Hepatocyte (in vitro differentiated cells): ENCODE results near the gene FAM219B.

Source experiments
- EZH2 ChIP-seq: fragments of 200-600 bp; sonication (generic); IDR thresholded peaks from 2 replicates; pipeline ENCODE4 v1.6.1; 2016; ENCODE audit warnings: antibody characterized with exemption, mild to moderate bottlenecking, borderline replicate concordance
- EZH2phosphoT487 ChIP-seq: fragments of 200-600 bp; sonication (generic); IDR thresholded peaks from one replicate; pipeline ENCODE4 v1.6.1; 2018; ENCODE audit warnings: antibody characterized with exemption, mild to moderate bottlenecking, low read depth, moderate library complexity; ENCODE audit not compliant: unreplicated experiment, severe bottlenecking
- TF ChIP-seq, protein P1 (sequence below): fragments of 200-600 bp; sonication (generic); IDR thresholded peaks from 2 replicates; pipeline ENCODE4 v1.5.1; 2016; ENCODE audit warnings: antibody characterized with exemption, mild to moderate bottlenecking; ENCODE audit not compliant: poor library complexity

GRCh38 chr15:74882528-74882927 is 24.1 kb downstream of the FAM219B start:
- TF ChIP-seq EZH2 (no peak), EZH2phosphoT487 (no peak)
- TF ChIP-seq, protein P1, sequence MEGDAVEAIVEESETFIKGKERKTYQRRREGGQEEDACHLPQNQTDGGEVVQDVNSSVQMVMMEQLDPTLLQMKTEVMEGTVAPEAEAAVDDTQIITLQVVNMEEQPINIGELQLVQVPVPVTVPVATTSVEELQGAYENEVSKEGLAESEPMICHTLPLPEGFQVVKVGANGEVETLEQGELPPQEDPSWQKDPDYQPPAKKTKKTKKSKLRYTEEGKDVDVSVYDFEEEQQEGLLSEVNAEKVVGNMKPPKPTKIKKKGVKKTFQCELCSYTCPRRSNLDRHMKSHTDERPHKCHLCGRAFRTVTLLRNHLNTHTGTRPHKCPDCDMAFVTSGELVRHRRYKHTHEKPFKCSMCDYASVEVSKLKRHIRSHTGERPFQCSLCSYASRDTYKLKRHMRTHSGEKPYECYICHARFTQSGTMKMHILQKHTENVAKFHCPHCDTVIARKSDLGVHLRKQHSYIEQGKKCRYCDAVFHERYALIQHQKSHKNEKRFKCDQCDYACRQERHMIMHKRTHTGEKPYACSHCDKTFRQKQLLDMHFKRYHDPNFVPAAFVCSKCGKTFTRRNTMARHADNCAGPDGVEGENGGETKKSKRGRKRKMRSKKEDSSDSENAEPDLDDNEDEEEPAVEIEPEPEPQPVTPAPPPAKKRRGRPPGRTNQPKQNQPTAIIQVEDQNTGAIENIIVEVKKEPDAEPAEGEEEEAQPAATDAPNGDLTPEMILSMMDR: no peak
